SK-N-SH (cell line): Measurements from ENCODE around the gene FBXO44. TPM values are rescaled to one million over a fixed set of nuclear protein-coding genes. Genes with fewer than 3 reads are reported as not detected.

ENCODE experiments used
- CTCF ChIA-PET: fragments of 300-600, 350-600 bp; formaldehyde crosslinking; extraction: SDS; loops from one replicate; lab custom pipeline; 2021; lab: Yijun Ruan, JAX
- POLR2A ChIA-PET: fragments of 350-600 bp; sonication (Branson Sonifier 250); formaldehyde crosslinking; extraction: SDS; loops from one replicate; lab custom pipeline; 2020; ENCODE audit warnings: antibody characterized with exemption, inconsistent platforms; lab: Yijun Ruan, JAX
- DNase-seq: peaks from one replicate; pipeline ENCODE4 v3.0.0; 2012
- H2AFZ ChIP-seq: fragments of 200-600 bp; sonication (generic); 2 replicates; pipeline ENCODE4 v1.8.1; 2016; ENCODE audit warnings: antibody characterized with exemption, mild to moderate bottlenecking, low read depth
- H3F3A ChIP-seq: fragments of 200-600 bp; sonication (generic); replicated peaks from 2 replicates; pipeline ENCODE3; 2016; ENCODE audit warnings: antibody characterized with exemption, mild to moderate bottlenecking; ENCODE audit not compliant: insufficient read depth
- H3K27ac ChIP-seq, 2 experiments: fragments of 200-500 bp in 1 of 2; fragments of 200-600 bp in 1 of 2; sonication (Bioruptor generic) in 1 of 2; sonication (generic), shearing (Covaris generic) in 1 of 2; 2 replicates each; pipeline versions ENCODE4 v1.5.1 to v1.6.1; 2014 to 2016; ENCODE audit warnings: low read depth in 2 of 2, inconsistent platforms in 1 of 2, low read length in 1 of 2, mild to moderate bottlenecking in 1 of 2, mixed read lengths in 1 of 2
- H3K27me3 ChIP-seq: fragments of 200-600 bp; sonication (generic), shearing (Covaris generic); 2 replicates; pipeline ENCODE4 v1.6.1; 2016; ENCODE audit warnings: mixed run types; ENCODE audit not compliant: insufficient read depth
- H3K36me3 ChIP-seq, 2 experiments: fragments of 200-500 bp in 1 of 2; fragments of 200-600 bp in 1 of 2; sonication (Bioruptor generic) in 1 of 2; sonication (generic) in 1 of 2; replicated peaks in 1 of 2; 2 replicates each; pipeline versions ENCODE3 to v1.5.1; 2014 to 2016; ENCODE audit warnings: low read length in 1 of 2, mild to moderate bottlenecking in 1 of 2; ENCODE audit not compliant: insufficient read depth in 2 of 2, control insufficient read depth in 1 of 2
- H3K4me1 ChIP-seq, 2 experiments: fragments of 200-500 bp in 1 of 2; fragments of 200-600 bp in 1 of 2; sonication (Bioruptor generic) in 1 of 2; sonication (generic), shearing (Covaris generic) in 1 of 2; 2 replicates each; pipeline versions ENCODE4 v1.5.1 to v1.6.1; 2014 to 2016; ENCODE audit warnings: low read depth in 1 of 2, low read length in 1 of 2, mixed run types in 1 of 2; ENCODE audit not compliant: insufficient read depth in 2 of 2, control insufficient read depth in 1 of 2
- H3K4me2 ChIP-seq: fragments of 200-600 bp; sonication (generic), shearing (Covaris generic); 2 replicates; pipeline ENCODE4 v1.6.1; 2017; ENCODE audit warnings: mixed run types
- H3K4me3 ChIP-seq, 2 experiments: fragments of 200-500 bp in 1 of 2; fragments of 200-600 bp in 1 of 2; sonication (Bioruptor generic) in 1 of 2; sonication (generic), shearing (Covaris generic) in 1 of 2; 2 replicates each; pipeline versions ENCODE4 v1.5.1 to v1.8.1; 2014 to 2016; ENCODE audit warnings: low read depth in 2 of 2, inconsistent platforms in 1 of 2, low read length in 1 of 2, mild to moderate bottlenecking in 1 of 2, mixed read lengths in 1 of 2, moderate library complexity in 1 of 2
- H3K79me2 ChIP-seq: fragments of 200-600 bp; sonication (generic); 2 replicates; pipeline ENCODE4 v1.8.1; 2017; ENCODE audit warnings: mild to moderate bottlenecking; ENCODE audit not compliant: insufficient read depth
- H3K9ac ChIP-seq: fragments of 200-600 bp; sonication (generic); 2 replicates; pipeline ENCODE4 v1.6.1; 2017; ENCODE audit warnings: mixed run types
- H3K9me2 ChIP-seq: fragments of 200-600 bp; sonication (generic); 2 replicates; pipeline ENCODE4 v1.6.1; 2017; ENCODE audit warnings: mixed run types
- H3K9me3 ChIP-seq: fragments of 200-600 bp; sonication (generic); 2 replicates; pipeline ENCODE4 v1.6.1; 2017; ENCODE audit warnings: mixed run types, mild to moderate bottlenecking, moderate library complexity
- H4K20me1 ChIP-seq: fragments of 200-600 bp; sonication (generic); 2 replicates; pipeline ENCODE4 v1.6.1; 2017; ENCODE audit warnings: mild to moderate bottlenecking, mixed run types; ENCODE audit not compliant: insufficient read depth
- EZH2phosphoT487 ChIP-seq: fragments of 200-600 bp; sonication (generic); IDR thresholded peaks from 2 replicates; pipeline ENCODE4 v1.6.1; 2017; ENCODE audit warnings: low read depth, mixed run types, mild to moderate bottlenecking, antibody characterized with exemption, moderate library complexity, borderline replicate concordance
- FOXJ3 ChIP-seq: sonication (generic); formaldehyde crosslinking; IDR thresholded peaks from 2 replicates; pipeline ENCODE4 v1.5.1; 2020; ENCODE audit warnings: mild to moderate bottlenecking, missing genetic modification reagents
- FOXM1 ChIP-seq: IDR thresholded peaks from 2 replicates; pipeline ENCODE4 v1.4.0; 2012; ENCODE audit warnings: low read depth, mild to moderate bottlenecking
- GATA2 ChIP-seq: sonication (generic); formaldehyde crosslinking; IDR thresholded peaks from 2 replicates; pipeline ENCODE4 v1.5.0; 2020; ENCODE audit warnings: mild to moderate bottlenecking, missing genetic modification reagents
- IRF3 ChIP-seq: fragments of 150-350 bp; IDR thresholded peaks from 2 replicates; pipeline ENCODE4 v1.6.1; 2016; ENCODE audit warnings: mild to moderate bottlenecking, low read depth, low read length
- MAX ChIP-seq: IDR thresholded peaks from 2 replicates; pipeline ENCODE4 v1.4.0; 2012; ENCODE audit warnings: low read depth
- MEF2A ChIP-seq: IDR thresholded peaks from 2 replicates; pipeline ENCODE4 v1.4.0; 2012; ENCODE audit warnings: low read depth, borderline replicate concordance
- NFIC ChIP-seq: IDR thresholded peaks from 2 replicates; pipeline ENCODE4 v1.4.0; 2012; ENCODE audit warnings: borderline replicate concordance
- RAD21 ChIP-seq: IDR thresholded peaks from 2 replicates; pipeline ENCODE4 v1.6.1; 2012; ENCODE audit warnings: mild to moderate bottlenecking, low read length
- REST ChIP-seq: IDR thresholded peaks from 2 replicates; pipeline ENCODE4 v1.6.1; 2012; ENCODE audit warnings: mild to moderate bottlenecking, low read depth, low read length, moderate library complexity
- RFX5 ChIP-seq: IDR thresholded peaks from 2 replicates; pipeline ENCODE4 v1.6.1; 2012; ENCODE audit warnings: mild to moderate bottlenecking, improper control_type of control experiment, low read length
- SMC3 ChIP-seq: IDR thresholded peaks from 2 replicates; pipeline ENCODE4 v1.6.1; 2012; ENCODE audit warnings: low read depth, low read length, improper control_type of control experiment
- TCF12 ChIP-seq: IDR thresholded peaks from 2 replicates; pipeline ENCODE4 v1.4.0; 2012
- TEAD4 ChIP-seq: IDR thresholded peaks from 2 replicates; pipeline ENCODE4 v1.4.0; 2012; ENCODE audit warnings: mild to moderate bottlenecking, borderline replicate concordance; ENCODE audit not compliant: insufficient read depth
- USF1 ChIP-seq: IDR thresholded peaks from 2 replicates; pipeline ENCODE4 v1.4.0; 2012; ENCODE audit warnings: low read depth, borderline replicate concordance
- WGBS: methylation state at CpG from one replicate; pipeline ENCODE4 v1.1.6; 2017; ENCODE audit warnings: low lambda C conversion rate; 5-methylcytosine and 5-hydroxymethylcytosine counted together
- polyA plus RNA-seq, 3 experiments: library from polyadenylated mRNA; depleted of rRNA; stranded (reverse); fragments of >200 nt; gene quantifications; 2 replicates each; pipeline ENCODE4 v1.2.3, GENCODE V29; 2012

FBXO44 gene
- polyA plus RNA-seq, 1 of the 3 experiments (the other 2 are of a cell fraction): 42.8 TPM

GRCh38 chr1:11704691-11705475 is 50.2 kb downstream of the FBXO44 start:
- no peak for TF ChIP-seq RAD21
- TF ChIP-seq TEAD4: no peak
- no peak for TF ChIP-seq MAX
- TF ChIP-seq REST: no peak
- TF ChIP-seq USF1: no peak
- no peak for TF ChIP-seq TCF12
- no peak for TF ChIP-seq SMC3
- TF ChIP-seq FOXM1: no peak
- TF ChIP-seq RFX5: no peak
- no peak for TF ChIP-seq EZH2phosphoT487
- no peak for TF ChIP-seq MEF2A
- TF ChIP-seq FOXJ3 (CRISPR knock-in tag): no peak
- no peak for TF ChIP-seq GATA2
- TF ChIP-seq NFIC: no peak
- TF ChIP-seq IRF3: no peak
- TF ChIP-seq, all 33 proteins: peak for 0
- no peaks in the 10 kb centered on the region for H3K9me3 ChIP-seq
- 53% methylated on average over 14 of the region's 22 CpGs for WGBS
- H3K4me1 ChIP-seq: peaks cover 0 to 18% of the 10 kb centered on the region in 2 experiments; a peak in 1 of 4 replicates
- CTCF ChIA-PET: interaction anchor here (1.8 to 8.8 kb wide), 3 partner anchors 17 to 54 kb away, joined by 5 to 90 read pairs (median 13); partner anchors contain the start of gene FBXO6
- no peaks in the 10 kb centered on the region; the same call in 1 of the 2 replicates for H3K27me3 ChIP-seq
- H3K36me3 ChIP-seq: no peaks in the 10 kb centered on the region
- no peak for DNase-seq
- H3K9me2 ChIP-seq: no peaks in the 10 kb centered on the region
- H2AFZ ChIP-seq: no peak overlapping the region
- no peak overlapping the region for H3K4me3 ChIP-seq
- no peak overlapping the region for H3K4me2 ChIP-seq
- H4K20me1 ChIP-seq: no peaks in the 10 kb centered on the region
- H3K79me2 ChIP-seq: no peaks in the 10 kb centered on the region
- H3K9ac ChIP-seq: no peak overlapping the region
- POLR2A ChIA-PET: no interaction called here
- H3K27ac ChIP-seq: no peak overlapping the region
- no peaks in the 10 kb centered on the region for H3F3A ChIP-seq
